Activated naive CD4-positive, alpha-beta T cell treated with anti-CD3 and anti-CD28 coated beads for 36 hours (primary cell): ENCODE data around the gene OR51F2. TPM values are rescaled to one million over a fixed set of nuclear protein-coding genes. Genes with fewer than 3 reads are reported as not detected.
"Not testable (repeated sequence)": the region's sequence is repeated elsewhere in the genome, so short reads cannot be mapped to it uniquely, and the experiment has no call there.

ENCODE experiments used
- CTCF ChIA-PET: fragments of 350-600 bp; sonication (Branson Sonifier 250); formaldehyde crosslinking; loops from one replicate; lab custom pipeline; 2021; ENCODE audit warnings: antibody characterized with exemption; lab: Charles Lee
- DNase-seq: peaks from one replicate; pipeline ENCODE4 v3.0.0-alpha.2; 2020
- H3K27ac Mint-ChIP-seq: one replicate; pipeline ENCODE4 v1.8.0; 2021; ENCODE audit warnings: mild to moderate bottlenecking, mixed read lengths
- H3K27me3 Mint-ChIP-seq: one replicate; pipeline ENCODE4 v1.8.0; 2021; ENCODE audit warnings: low read depth, mixed read lengths
- H3K36me3 Mint-ChIP-seq: one replicate; pipeline ENCODE4 v1.8.0; 2021; ENCODE audit warnings: low read depth, mixed read lengths
- H3K4me1 Mint-ChIP-seq: one replicate; pipeline ENCODE4 v1.8.0; 2021; ENCODE audit warnings: low read depth, mixed read lengths
- H3K4me3 Mint-ChIP-seq: one replicate; pipeline ENCODE4 v1.8.0; 2021; ENCODE audit warnings: mild to moderate bottlenecking, moderate library complexity, mixed read lengths
- H3K9me3 Mint-ChIP-seq: one replicate; pipeline ENCODE4 v1.8.0; 2021; ENCODE audit warnings: mixed read lengths
- intact Hi-C: fragments of 100-400 bp; cut with micrococcal nuclease; formaldehyde crosslinking; loops from one replicate; pipeline ENCODE4 v1.15.1; 2023
- total RNA-seq, 2 experiments: library from RNA; stranded (reverse); gene quantifications; one replicate each; pipeline ENCODE4 v1.2.3, GENCODE V29; 2021

The OR51F2 gene
- total RNA-seq, 2 experiments from 2014 or later: not detected

DNA sequence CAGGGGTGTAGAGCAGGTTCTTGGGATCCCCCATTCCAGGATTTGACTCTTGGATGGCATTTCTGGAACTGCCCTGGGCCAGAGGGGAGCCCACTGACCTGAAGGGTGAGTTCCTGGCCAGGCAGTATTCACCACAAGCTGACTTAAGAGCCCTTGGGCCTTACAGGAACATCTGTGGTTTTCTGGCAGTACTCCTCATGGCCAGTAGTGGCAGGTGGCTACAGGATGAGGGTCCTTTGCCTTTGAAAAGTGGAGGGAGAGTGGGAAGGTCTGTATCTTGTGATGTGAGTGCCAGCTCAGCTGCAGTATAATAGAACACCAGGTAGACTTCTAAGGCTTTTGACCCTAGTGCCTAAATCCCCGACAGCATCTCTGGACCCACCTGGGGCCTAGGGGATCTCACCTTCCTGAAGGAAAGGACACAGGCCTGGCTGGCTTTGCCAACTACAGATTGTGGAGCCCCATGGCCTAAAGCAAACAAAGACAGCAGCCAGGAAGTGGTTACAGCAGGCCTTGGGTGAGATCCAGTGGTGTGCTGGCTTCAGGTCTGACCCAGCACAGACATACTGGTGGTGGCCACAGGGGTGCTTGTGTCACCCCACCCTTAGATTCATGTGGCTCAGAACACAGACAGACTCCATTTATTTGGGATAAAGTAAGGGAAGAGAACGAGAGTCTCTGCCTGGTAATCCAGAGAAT is 18.9 kb downstream of the OR51F2 start:
- Mint-ChIP-seq H3K4me3 (no peak overlapping the region), H3K27ac (no peak overlapping the region), H3K9me3 (no peaks in the 10 kb centered on the region), H3K36me3 (no peaks in the 10 kb centered on the region), H3K27me3 (no peaks in the 10 kb centered on the region), H3K4me1 (no peaks in the 10 kb centered on the region)
- DNase-seq: no peak
- intact Hi-C loops: no loop called here
- CTCF ChIA-PET: no interaction called here

DNA sequence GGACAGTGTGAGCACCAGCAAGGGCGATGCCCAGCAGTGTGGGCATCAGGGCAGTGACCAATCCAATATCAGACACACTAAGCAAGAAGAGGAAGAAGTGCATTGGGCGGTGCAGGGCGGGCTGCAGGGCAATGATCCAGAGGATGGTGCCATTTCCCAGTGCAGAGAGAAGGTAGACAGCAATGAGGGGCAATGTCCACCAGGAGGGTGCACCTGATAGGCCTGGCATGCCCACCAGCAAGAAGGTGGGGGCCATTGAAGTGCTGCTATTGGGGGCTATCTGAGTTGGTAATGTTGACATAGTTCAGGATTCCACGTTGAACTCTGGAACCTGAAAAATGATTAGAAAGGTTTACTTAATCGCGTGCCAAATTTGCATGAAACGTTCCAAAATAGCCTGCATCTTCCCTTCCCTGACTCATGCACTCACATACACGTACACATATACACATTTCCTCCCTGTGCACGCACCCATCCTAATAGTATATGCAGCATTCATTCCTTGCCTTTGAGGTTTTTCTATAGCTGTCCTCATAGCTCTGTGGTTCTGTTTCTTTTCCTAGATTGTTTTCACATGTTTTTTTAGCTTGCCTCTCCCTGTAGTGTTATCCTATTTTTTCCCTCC is 27.9 kb downstream of the OR51F2 start, which contains the start of gene OR51S1:
Gene OR51S1, minus strand, starts transcription at position 301 of the 625 bp plus-strand sequence. Its CDS starts 0 bp downstream, at position 301.
- intact Hi-C loops: no loop called here
- no peaks in the 10 kb centered on the region for H3K9me3 Mint-ChIP-seq
- H3K4me3 Mint-ChIP-seq: no peak within 1 kb of the TSS
- no peaks in the 10 kb centered on the region for H3K36me3 Mint-ChIP-seq
- H3K4me1 Mint-ChIP-seq: no peaks in the 10 kb centered on the region
- H3K27me3 Mint-ChIP-seq: peaks cover 8% of the 10 kb centered on the region
- no peak for DNase-seq
- no peak within 1 kb of the TSS for H3K27ac Mint-ChIP-seq
- CTCF ChIA-PET: no interaction called here

DNA sequence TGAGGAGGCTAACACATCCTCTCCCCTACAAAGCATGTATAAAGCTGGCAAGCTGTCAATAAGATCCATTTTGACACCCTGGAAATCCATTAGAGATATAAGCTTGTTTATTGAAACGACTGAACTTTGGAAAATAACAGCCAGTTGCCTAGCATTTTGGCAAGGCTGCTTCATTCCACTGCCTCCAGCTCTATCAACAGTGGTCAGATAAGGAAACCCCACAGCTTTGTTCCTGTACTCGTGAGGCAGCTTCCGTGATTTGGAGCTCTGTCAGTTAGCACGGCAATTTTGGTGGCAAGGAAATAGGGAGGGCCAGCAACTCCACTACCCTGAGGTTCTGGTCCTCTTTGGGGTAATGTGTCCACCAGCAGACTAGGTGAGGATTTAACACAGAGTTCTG is 29.9 kb downstream of the OR51F2 start:
- intact Hi-C loops: no loop called here
- no peaks in the 10 kb centered on the region for H3K4me1 Mint-ChIP-seq
- no peaks in the 10 kb centered on the region for H3K36me3 Mint-ChIP-seq
- CTCF ChIA-PET: no interaction called here
- H3K9me3 Mint-ChIP-seq: no peaks in the 10 kb centered on the region
- no peak for DNase-seq
- H3K4me3 Mint-ChIP-seq: no peak overlapping the region
- H3K27ac Mint-ChIP-seq: no peak overlapping the region
- peaks cover 8% of the 10 kb centered on the region for H3K27me3 Mint-ChIP-seq

DNA sequence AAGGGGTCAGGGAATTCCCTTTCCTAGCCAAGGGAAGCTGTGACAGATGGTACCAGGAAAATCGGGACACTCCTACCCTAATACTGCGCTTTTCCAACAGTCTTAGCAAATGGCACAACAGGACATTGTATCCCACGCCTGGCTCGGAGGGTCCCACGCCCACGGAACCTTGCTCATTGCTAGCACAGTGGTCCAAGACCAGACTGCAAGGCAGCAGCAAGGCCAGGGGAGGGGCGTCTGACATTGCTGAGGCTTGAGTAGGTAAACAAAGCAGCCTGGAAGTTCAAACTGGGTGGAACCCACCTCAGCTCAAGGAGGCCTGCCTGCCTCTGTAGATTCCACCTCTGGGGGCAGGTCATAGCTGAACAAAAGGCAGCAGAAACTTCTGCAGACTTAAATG is 33.2 kb downstream of the OR51F2 start:
- H3K4me3 Mint-ChIP-seq, intact Hi-C loops, H3K4me1 Mint-ChIP-seq, DNase-seq, H3K9me3 Mint-ChIP-seq, H3K27ac Mint-ChIP-seq, H3K36me3 Mint-ChIP-seq, CTCF ChIA-PET, H3K27me3 Mint-ChIP-seq: not testable (repeated sequence)

DNA sequence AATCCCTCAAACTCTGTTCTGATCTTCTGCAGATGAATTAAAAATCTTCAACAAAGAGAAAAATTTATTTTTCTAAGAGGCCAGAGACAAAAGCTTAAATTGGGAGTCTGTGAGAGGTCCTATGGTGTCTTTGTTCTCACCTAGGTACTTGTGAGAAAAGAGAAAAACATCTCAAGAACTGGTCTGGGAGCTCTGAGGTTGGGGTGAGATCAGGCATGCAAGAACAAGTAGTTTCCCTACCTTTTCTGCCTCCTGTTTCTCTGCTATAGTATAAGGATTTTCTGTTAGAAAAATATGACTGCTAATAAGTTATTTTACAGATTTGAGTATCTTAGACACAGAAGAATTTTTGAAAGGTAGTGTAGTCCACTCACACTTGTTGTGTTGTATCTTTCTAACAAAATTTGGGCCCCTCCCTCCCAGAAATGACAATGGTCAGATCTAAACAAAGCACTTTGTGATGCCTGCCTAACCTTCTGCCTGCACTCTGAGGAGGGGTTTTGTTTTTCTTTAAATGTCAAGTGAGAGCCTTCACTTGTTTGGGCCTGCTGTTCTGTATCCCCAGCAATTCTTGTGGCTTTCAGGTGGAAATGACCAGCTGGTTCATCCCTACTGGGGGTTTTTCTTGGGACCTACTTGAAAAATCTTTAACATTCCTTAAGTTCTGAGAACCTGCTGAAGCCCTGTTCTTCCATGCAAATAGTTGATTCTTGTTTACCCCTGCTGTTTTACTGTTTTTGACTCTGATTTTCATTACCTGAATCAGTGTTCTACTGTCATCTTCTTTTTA is 41.5 kb downstream of the OR51F2 start:
- intact Hi-C loops: no loop called here
- no peak overlapping the region for H3K4me3 Mint-ChIP-seq
- no peak overlapping the region for H3K27ac Mint-ChIP-seq
- no peaks in the 10 kb centered on the region for H3K4me1 Mint-ChIP-seq
- no peaks in the 10 kb centered on the region for H3K36me3 Mint-ChIP-seq
- DNase-seq: no peak
- H3K27me3 Mint-ChIP-seq: peaks cover 7% of the 10 kb centered on the region
- CTCF ChIA-PET: no interaction called here
- H3K9me3 Mint-ChIP-seq: no peaks in the 10 kb centered on the region

DNA sequence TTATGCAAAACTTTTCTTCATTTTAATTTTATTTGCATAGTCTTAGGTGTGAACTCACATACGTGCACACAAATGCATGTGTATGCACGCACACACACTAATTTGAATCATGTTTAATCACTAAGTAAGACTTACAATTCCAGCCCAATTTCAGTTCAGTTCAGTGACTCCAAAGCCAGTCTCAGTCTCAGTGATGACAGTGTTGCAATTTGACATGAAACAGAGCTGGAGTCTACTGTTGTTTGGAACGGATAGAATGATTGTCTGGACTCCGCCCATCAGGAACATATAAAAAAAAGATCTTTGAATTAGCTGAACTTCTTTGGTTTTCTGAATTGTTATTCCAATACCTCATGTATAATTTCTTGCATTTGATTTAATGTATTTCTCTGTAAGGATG is 42.8 kb downstream of the OR51F2 start:
- no peaks in the 10 kb centered on the region for H3K36me3 Mint-ChIP-seq
- H3K27ac Mint-ChIP-seq: no peak overlapping the region
- H3K9me3 Mint-ChIP-seq: no peaks in the 10 kb centered on the region
- H3K27me3 Mint-ChIP-seq: peaks cover 7% of the 10 kb centered on the region
- intact Hi-C loops: no loop called here
- no peak overlapping the region for H3K4me3 Mint-ChIP-seq
- CTCF ChIA-PET: no interaction called here
- no peak for DNase-seq
- H3K4me1 Mint-ChIP-seq: no peaks in the 10 kb centered on the region

DNA sequence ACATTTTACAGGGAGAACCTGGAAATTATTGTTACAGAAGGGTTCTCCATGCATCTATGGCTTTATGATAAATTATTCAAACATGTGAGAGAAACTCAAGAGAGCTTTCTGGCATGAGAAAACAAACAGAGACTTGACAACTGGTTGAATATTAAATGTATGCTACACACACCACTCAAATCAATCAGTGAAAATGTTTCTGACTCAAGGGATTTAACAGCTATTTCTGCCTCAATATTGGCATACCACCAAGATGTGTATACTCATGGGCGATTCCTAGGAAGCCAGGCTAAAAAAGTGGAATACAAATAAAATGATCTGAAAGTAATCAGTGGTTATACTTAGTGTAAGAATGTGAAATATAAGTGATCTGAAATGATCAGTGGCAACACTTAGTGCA is 44.7 kb downstream of the OR51F2 start:
- CTCF ChIA-PET: no interaction called here
- Mint-ChIP-seq H3K27me3 (peaks cover 5% of the 10 kb centered on the region), H3K4me3 (no peak overlapping the region), H3K36me3 (no peaks in the 10 kb centered on the region), H3K9me3 (no peaks in the 10 kb centered on the region), H3K27ac (no peak overlapping the region), H3K4me1 (no peaks in the 10 kb centered on the region)
- no peak for DNase-seq
- intact Hi-C loops: no loop called here

Other genes starting within 250 kb of the OR51F2 start
- not detected for gene OR52I2, start 239.6 kb upstream of the OR51F2 start, total RNA-seq
- not detected for gene OR52I1, start 227.3 kb upstream of the OR51F2 start, total RNA-seq
- 10 to 100 TPM; 11.3 to 15.4 TPM for gene TRIM68, start 213.1 kb upstream of the OR51F2 start, total RNA-seq
- gene OR51D1, start 183.8 kb upstream of the OR51F2 start, total RNA-seq: not detected
- gene OR51E1, start 177.3 kb upstream of the OR51F2 start, total RNA-seq: not detected
- not detected for gene OR51E2, start 123.5 kb upstream of the OR51F2 start, total RNA-seq
- gene MMP26, start 116.5 kb upstream of the OR51F2 start, total RNA-seq: not detected
- gene OR51F1, start 51.4 kb upstream of the OR51F2 start, total RNA-seq: not detected
- not detected for gene OR52R1, start 16.9 kb upstream of the OR51F2 start, total RNA-seq
- not detected for gene OR51S1, start 27.9 kb downstream of the OR51F2 start, total RNA-seq
- gene OR51T1, start 60.6 kb downstream of the OR51F2 start, total RNA-seq: not detected
- not detected for gene OR51A7, start 82.5 kb downstream of the OR51F2 start, total RNA-seq
- gene OR51G2, start 98.0 kb downstream of the OR51F2 start, total RNA-seq: not detected
- gene OR51G1, start 103.0 kb downstream of the OR51F2 start, total RNA-seq: not detected
- gene OR51A4, start 126.3 kb downstream of the OR51F2 start, total RNA-seq: not detected
- not detected for gene OR51A2, start 134.4 kb downstream of the OR51F2 start, total RNA-seq
- not detected for gene OR51L1, start 173.5 kb downstream of the OR51F2 start, total RNA-seq
- not detected for gene OR52J3, start 225.2 kb downstream of the OR51F2 start, total RNA-seq
- gene OR52E2, start 238.3 kb downstream of the OR51F2 start, total RNA-seq: not detected
- gene OR52E1, start 248.3 kb downstream of the OR51F2 start, total RNA-seq: not detected